Progenitor cell of endocrine pancreas (in vitro differentiated cells): ENCODE results near the gene PARS2. TPM values are rescaled to one million over a fixed set of nuclear protein-coding genes. Genes with fewer than 3 reads are reported as not detected.

ENCODE experiments used
- DNase-seq: peaks from one replicate; pipeline ENCODE4 v3.0.0; 2021; ENCODE audit warnings: low spot score; ENCODE audit not compliant: unreplicated experiment
- H3K27ac Mint-ChIP-seq: 2 replicates; pipeline ENCODE4 v1.8.0; 2021; ENCODE audit warnings: mild to moderate bottlenecking, moderate library complexity, mixed read lengths
- H3K27me3 Mint-ChIP-seq: 2 replicates; pipeline ENCODE4 v1.8.0; 2021; ENCODE audit warnings: mixed read lengths
- H3K36me3 Mint-ChIP-seq: 2 replicates; pipeline ENCODE4 v1.8.0; 2022; ENCODE audit warnings: mixed read lengths; ENCODE audit not compliant: insufficient read depth
- H3K4me1 Mint-ChIP-seq: 2 replicates; pipeline ENCODE4 v1.8.0; 2021; ENCODE audit warnings: low read depth, mixed read lengths
- H3K4me3 Mint-ChIP-seq: 2 replicates; pipeline ENCODE4 v1.8.0; 2021; ENCODE audit warnings: low read depth, mild to moderate bottlenecking, moderate library complexity, mixed read lengths
- H3K9me3 Mint-ChIP-seq: 2 replicates; pipeline ENCODE4 v1.8.0; 2021; ENCODE audit warnings: low read depth, mixed read lengths
- CTCF ChIP-seq: fragments of 200-600 bp; sonication (generic); IDR thresholded peaks from one replicate; pipeline ENCODE4 v1.5.0; 2021; ENCODE audit warnings: antibody characterized with exemption, mild to moderate bottlenecking; ENCODE audit not compliant: unreplicated experiment
- total RNA-seq: library from RNA; stranded (reverse); gene quantifications from 2 replicates; pipeline ENCODE4 v1.2.1, GENCODE V29; 2021

Gene PARS2
- total RNA-seq, 1 donor from 2014 or later = 11.0 TPM

DNA sequence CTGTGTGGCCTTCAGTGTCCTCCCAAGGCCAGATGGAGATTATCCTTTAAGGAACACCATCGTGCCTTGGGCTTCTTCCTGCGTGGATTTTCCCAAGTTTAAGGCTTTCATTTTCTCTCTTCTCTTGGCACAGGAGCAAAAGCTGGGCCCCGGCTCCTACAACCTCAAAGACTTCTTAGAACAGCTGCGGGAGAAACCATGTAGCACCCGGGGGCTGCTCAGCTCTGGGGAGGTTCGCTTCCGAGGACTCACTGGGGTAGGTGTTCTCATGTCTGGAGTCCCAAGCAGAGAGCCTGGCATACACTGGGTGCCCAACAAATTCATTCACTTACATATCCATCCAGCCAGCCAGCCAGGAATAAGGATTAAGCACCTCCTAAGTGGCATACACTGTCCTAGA lies 43.4 kb upstream of the PARS2 start:
- Mint-ChIP-seq H3K36me3 (no peaks in the 10 kb centered on the region), H3K4me3 (no peak overlapping the region), H3K27me3 (peaks cover 21% of the 10 kb centered on the region), H3K27ac (no peak overlapping the region), H3K9me3 (no peaks in the 10 kb centered on the region), H3K4me1 (peaks cover 1% of the 10 kb centered on the region)
- no peak for DNase-seq
- TF ChIP-seq CTCF = no peak

DNA sequence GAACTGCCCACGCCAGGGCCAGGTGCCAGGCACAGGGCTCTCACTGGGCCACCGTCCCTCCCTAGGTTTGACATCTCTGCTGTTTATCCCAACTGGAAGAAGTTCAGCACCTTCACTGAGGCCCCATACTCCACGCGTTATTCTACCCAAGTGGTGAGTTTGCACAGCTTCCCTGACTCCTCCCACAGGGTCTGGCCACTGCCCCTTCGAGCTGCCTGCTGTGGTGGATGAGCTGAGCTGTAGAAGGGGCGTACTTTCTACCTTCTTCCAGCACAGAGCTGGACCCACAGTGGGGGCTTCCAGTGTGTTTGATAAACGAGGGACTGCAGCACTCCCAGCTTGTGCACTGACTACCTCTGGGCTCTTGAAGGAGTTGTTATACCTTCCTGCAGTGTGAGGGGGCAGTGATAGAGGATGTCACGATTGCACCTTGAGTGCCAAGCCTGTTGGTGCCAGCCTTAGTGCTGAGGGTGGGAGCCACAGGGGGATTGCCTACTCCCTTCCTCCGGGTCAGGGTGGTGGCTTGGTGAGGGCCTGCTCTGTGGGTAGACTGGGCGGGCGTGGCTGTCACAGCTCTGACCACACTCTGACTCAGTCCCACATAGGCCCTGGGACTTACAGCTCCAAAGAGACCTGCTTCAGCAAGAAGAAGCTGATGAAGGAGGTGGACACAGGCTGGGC lies 42.7 kb upstream of the PARS2 start:
- no peak for TF ChIP-seq CTCF
- Mint-ChIP-seq H3K4me1 (peaks cover 1% of the 10 kb centered on the region), H3K36me3 (no peaks in the 10 kb centered on the region), H3K9me3 (no peaks in the 10 kb centered on the region), H3K27ac (no peak overlapping the region), H3K27me3 (peaks cover 18% of the 10 kb centered on the region), H3K4me3 (no peak overlapping the region)
- no peak for DNase-seq

GRCh38 chr1:54805981-54806381 lies 41.7 kb upstream of the PARS2 start:
- no peak for DNase-seq
- Mint-ChIP-seq H3K27me3 (peaks cover 19% of the 10 kb centered on the region), H3K4me1 (peaks cover 1% of the 10 kb centered on the region), H3K9me3 (no peaks in the 10 kb centered on the region), H3K27ac (no peak overlapping the region), H3K4me3 (no peak overlapping the region), H3K36me3 (no peaks in the 10 kb centered on the region)
- TF ChIP-seq CTCF = no peak

DNA sequence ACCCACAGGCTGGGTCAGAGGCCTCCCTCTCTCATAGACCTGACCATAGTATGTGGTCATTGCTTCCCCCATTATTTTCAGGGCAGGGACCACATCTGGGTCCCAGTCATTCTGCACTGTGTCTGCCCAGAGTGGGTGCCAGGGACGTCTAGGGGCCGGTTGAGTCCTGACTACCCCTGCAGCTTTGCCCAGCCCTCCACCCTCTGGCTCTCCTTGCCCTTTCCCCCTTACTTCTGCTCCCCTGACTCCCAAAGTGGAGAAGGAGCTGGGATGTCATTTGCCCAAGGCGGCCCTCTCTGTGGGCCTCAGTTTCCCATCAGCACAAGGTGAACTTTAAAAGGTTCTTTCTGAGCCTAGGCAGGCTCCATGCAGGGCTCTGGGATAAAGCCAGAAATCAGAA lies 41.1 kb upstream of the PARS2 start:
- Mint-ChIP-seq H3K36me3 (no peaks in the 10 kb centered on the region), H3K4me1 (peaks cover 1% of the 10 kb centered on the region), H3K4me3 (no peak overlapping the region), H3K9me3 (no peaks in the 10 kb centered on the region), H3K27me3 (peaks cover 16% of the 10 kb centered on the region), H3K27ac (no peak overlapping the region)
- TF ChIP-seq CTCF = no peak
- no peak for DNase-seq

DNA sequence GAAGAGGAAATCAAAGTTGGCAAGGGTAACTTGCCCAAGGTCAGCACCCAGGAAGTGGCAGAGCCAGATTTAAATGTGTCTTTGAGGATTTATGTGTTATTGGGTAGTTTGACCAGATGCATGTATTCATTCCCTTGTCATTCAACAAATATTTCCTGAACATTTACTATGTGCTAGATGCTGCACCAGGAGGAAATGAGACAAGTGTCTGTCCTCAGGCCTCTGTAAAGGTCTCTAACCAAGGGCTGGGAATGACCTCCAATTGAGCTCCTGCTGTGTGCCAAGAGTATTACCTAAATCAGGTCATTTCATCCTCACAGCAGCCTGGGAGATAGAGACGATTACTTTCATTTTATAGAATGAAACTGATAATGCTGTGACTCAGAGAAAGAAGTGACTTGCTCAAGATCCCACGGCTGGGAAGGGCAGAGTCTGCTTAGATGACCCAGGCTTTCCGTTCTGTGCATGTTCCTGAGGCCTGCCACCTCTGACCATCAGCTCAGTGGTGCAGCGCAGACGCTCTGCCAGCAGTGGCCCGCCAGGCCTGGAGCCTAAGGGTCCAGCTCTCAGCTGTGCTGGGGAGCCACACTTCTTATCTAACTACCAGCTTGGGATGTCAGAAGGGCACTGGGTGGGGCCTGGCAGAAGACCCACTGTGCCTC lies 40.3 kb upstream of the PARS2 start:
- Mint-ChIP-seq H3K4me3 (no peak overlapping the region), H3K27ac (no peak overlapping the region), H3K36me3 (no peaks in the 10 kb centered on the region), H3K27me3 (peaks cover 21% of the 10 kb centered on the region), H3K9me3 (no peaks in the 10 kb centered on the region), H3K4me1 (no peaks in the 10 kb centered on the region)
- no peak for TF ChIP-seq CTCF
- DNase-seq = no peak
